GM19238 (cell line): Measurements from ENCODE around the gene TSNAX.

ENCODE experiments used
- DNase-seq: peaks from one replicate; pipeline ENCODE4 v3.0.0; 2011; ENCODE audit warnings: low spot score; ENCODE audit not compliant: insufficient read length

The TSNAX gene

DNA sequence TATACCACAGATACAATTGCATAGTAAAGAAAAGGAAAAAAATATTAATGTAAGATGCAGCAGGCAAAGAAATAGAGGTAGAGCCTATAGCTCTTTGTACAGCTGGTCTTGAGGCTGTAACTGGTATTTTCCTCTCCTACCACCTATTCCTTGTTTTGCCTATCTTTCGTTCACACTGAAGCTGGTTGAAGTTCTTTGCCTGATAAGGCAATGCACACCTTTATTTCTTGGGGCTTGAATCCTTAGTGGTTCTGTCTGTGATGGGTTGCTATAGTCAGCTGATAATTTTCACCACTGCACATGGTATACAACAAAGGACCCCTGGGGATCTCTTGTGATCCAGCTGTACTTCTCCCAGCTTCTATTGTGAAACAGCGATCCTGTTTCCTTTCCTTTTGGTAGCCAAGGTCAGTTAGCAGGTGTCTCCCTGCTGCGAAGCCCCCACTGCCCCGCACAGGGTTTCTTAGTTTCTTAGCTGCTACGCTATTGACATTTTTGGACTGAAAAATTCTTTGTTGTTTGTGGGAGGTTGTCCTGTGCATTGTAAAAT, 9.9 kb upstream of the TSNAX start:
- no peak for DNase-seq

DNA sequence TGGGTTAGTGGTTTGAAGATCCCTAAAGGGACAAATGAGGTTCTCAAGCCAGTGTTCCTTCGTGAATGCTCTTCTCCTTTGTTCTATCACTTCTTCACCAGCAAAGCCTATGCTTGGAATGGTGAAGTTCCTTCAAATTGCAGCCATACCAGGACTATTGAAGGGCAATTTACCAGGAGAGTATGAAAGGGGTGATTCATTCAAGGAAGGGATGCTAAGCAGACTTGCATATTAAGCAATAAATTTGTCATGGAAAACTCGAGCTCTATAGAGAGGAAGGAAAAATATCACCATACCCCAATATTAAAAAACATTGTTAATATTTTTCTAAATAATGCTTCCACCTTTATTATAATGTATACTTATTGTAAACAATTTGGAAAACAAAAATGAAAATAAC, 9.3 kb upstream of the TSNAX start:
- no peak for DNase-seq

DNA sequence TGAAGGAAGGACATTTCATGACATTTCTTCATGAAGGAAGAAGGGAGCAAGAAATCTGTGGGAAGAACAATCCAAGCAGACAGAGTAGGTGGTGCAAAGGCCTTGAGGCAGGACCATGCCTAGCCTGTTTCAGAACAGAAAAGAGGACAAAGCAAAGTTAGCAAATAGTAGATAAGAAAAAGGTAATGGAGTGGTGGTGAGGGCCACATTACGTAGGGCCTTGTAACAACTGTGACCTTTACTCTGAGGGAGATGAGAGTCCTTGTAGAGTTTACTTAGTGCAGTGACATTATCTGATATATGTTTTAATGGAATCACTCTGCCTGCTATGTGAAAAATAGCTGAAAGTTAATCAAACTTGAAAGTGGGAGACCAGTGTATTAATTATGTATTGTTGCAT, 6.4 kb upstream of the TSNAX start:
- DNase-seq = no peak

DNA sequence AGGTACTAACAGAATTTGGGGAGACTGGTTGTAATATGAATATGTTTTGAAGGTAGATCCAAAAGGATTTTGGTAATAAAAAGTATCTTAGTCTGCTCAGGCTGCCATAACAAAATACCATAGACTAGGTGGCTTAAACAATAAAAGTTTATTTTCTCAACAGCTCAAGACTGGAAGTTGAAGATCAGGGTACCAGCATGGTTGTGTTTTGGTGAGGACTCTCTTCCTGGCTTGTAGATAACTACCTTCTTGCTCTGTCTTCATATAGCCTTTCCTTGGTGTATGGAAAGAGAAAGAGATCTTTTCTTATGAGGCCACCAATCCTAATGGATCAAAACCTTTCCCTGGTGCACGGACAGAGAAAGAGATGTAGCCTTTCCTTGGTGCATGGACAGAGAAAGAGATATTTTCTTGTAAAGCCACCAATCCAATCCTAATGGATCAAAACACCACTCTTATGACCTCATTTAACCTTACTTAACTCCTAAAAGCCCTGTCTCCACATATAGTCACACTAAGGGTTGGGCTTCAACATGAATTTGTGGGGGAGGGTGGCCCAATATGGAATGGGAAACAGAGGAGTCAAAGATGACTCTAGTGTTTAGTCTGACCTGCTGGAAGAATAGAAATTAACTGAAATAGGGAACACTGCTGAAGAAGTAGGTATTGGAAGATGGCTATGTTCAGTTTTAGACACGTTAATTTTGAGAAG, 5.4 kb upstream of the TSNAX start:
- DNase-seq = no peak

DNA sequence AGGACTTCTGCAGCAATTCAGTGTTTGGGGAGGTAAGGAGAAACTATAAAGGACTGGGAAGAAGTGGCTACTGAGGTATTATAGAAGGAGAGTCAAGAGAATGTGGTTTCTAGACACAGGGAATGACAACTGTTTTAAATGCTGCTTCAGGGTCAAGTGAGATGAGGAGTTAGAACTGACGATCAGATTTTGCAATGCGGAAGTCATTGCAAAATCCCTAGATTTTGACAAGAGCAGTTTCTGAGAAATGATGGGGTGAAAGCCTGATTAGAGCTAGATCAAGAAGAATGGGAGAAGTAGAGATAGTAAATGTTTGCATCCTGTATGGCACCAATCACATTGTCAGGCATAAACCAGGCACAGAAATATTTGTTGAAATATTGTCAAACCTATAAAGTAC, 4.7 kb upstream of the TSNAX start:
- no peak for DNase-seq

DNA sequence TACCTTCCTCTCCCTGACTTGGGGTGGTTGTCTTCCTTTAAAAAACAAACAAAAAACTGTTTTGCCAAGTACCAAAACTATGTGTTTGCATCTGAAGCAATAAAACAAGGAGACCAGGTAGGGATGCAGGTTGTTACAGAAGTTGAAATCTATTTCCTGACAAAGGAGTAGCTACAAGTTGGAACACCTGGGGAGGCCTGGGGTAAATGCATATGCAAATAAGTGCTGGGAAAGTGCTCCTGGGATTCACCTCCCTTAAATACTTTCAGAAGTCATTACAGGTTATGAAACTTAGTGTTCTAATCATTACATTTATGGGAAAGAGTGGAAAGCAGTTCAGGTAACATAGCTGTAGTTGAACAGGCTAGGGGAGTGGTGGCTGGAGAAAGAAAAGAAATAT, 1.9 kb upstream of the TSNAX start:
- DNase-seq = no peak

DNA sequence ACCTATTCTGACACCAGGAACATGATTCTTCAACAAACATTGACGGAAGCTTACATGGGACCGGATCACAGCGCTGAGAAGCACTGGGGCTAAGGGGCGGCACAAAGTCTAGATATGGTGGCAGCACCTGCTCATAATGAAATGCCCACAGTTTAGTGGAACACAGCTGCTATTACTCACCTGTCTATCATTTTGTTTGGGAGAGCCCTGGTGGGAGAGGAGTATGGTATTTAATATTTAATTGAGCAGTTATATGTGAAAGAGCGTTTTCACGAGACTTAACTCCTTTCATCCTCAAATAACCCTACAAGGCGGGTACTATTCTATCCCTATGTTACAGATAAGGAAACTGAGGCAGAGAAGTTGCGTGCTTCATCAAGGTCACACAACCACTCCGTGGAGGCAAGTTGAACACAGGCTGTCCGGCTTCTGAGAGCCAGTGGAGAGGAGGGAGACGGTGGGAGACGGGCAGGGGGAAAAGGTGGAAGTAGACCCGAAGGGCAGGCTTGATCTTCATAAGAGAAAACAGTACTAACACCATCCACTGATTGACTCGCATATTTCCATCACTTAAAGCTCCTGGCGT, 790 bp upstream of the TSNAX start:
- no peak for DNase-seq

DNA sequence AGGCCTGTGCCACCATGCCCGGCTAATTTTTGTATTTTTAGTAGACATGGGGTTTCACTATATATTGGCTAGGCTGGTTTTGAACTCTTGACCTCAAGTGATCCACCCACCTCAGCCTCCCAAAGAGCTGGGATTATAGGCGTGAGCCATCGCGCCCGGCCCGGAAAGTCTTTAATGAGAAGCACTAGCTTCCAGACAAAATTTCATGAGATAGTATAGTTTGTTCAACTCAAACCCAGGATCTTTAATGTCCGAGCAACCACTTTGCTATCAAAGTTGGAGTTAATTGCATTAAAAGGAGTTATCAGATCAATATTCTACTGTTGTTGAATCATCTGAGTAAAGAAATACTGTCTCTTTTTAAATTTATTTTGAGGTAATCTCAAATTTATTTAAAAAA, 4.8 kb downstream of the TSNAX start:
- no peak for DNase-seq

DNA sequence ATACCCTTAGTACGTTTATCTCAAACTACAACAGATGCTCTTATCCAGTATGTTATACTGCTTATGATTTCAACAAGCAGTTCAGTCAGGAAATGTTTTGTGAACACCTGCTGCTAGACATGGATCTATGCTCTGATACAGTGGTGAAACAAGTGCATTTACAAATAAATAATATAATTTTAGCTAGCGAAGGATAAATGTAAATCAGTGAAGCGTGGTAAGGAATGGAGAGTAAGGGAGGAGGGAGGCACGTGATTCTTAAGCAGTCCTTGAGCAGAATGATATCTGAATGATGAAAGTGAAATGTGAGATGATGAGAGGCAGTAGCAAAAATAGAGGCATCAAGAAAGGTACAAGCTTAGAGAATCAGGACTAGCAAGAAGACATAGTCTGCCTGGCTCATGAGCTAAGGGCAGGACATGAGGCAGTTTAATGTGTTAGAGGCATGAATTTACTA, 6.3 kb downstream of the TSNAX start:
- DNase-seq = no peak

DNA sequence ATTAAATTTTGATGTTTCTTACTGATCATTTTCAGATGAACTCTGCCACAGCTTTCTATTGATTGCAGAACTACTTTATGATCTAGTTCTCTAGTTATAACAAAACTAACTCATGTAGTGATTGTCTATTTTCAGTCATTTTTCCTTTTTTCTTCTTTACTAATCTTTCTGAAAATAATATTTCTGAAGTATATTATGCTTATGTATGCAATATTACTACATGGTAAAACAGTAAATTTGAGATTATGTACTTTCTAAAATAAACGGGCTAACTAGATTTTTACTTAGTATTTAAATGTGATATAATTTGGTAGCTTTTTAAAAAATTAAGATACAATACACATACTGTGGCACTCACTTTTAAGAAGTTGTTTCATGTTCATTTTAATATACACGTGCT, 7.6 kb downstream of the TSNAX start:
- no peak for DNase-seq

DNA sequence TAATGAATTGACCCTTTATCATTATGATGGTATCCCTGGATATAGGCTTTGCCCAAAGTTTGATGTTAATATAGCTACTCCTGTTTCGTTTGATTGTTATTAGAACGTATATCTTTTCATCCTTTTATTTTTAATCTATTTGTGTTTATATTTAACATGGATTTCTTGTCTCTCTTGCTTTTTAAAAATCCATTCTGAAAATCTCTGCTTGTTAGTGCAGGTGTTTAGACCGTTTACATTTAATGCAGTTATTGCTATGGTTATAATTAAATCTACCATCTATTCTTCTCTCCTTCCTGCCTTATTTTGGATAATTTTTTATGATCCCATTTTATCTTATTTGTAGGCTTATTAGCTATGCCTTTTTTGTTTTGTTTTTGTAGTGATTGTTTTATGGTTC, 12.4 kb downstream of the TSNAX start:
- DNase-seq = no peak

DNA sequence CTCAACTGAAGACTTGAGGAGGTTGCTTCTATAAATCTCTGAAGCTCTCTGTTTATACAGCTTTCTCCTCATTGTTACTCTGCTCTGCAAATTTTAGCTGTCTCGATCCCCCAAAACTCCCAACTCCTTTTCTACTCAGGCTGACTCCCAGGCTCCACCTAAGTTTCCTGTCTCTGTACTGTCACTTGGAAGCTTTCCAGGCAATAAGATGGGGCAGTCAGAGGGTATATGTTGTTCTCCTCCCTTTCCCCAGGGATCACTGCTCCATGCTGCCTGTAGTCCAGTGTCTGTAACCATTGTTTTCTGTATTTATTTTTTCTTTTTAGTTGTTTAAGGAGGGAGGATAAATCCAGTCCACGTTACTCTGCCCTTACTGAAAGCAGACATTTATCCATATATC, 13.4 kb downstream of the TSNAX start:
- DNase-seq = no peak

DNA sequence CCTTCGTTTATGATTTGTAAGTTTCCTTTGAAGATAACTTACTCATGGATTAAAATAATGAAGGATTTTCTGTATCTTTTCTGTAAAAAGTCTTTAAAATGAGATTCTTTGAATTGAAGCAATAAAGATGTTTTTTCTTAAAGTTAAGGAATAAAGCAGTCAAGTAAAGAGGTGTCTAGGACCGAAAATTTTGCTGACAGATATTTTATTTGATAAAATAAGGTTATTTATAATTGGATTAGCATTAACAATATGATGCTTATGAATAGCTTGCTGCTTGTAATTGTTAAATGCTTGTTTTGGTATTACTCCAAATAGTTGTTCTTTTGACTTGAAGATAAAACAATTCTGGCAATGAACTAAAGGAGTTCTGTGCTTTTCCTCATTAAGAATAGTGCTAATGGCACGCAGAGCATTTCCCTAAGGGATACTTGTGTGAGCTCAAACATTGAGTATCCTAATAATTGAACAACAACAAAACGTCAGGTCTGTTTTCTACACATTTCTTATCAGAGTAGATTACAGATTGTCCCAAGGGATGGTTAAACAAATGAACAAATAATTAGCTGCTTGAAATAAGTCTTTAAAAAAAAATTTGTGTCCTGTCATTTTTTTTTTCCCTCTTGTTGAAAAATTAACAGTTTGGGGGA, 16.6 kb downstream of the TSNAX start:
- no peak for DNase-seq

DNA sequence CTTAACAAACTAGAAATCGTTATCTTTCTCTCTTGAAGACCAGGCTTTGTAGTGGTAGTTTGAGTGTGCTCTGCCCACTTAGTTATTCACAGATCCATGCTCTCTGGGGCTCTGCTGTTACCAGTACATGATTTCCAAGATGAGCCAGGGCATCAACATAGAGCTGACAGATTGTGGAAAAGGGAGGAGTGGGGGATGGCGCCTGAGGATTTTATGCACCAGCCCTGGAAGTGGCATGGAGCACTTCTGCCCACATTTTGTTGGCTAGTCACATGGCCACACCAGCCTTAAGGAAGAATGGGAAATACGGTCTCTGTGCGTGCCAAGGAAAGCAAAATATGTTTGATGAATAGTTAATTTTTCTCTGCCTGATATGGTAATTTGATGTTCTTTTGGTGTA, 18.2 kb downstream of the TSNAX start:
- no peak for DNase-seq

DNA sequence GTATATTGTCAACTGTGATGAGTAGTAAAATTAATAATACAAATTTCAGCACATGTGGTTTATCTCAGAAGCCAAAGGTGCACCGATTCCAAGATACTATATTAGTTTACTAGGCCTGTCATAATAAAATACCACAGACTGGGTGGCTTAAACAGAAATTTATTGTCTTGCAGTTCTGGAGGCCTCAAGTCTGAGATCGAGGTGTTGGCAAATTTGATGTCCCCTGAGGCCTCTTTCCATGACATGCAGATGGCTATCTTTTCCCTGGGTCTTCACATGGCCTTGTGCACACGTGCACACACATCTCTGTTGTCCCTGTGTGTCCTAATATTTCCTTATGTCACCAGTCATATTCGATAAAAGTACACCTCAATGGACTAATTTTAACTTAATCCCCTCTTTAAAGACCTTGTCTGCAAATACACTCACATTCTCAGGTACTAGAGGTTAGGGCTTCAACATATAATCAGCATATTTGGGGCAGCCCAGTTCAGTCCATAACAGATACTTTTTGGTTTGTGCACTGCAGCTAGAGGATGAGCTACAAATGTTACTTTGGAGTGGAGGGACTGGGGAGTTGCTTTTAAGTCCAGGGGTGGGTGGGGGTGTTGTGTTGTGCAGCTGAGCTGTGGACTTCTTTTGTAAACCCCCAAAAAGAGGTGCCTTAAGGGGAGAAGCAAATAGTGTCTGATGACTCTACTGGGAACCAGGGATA, 21.4 kb downstream of the TSNAX start:
- DNase-seq = no peak

DNA sequence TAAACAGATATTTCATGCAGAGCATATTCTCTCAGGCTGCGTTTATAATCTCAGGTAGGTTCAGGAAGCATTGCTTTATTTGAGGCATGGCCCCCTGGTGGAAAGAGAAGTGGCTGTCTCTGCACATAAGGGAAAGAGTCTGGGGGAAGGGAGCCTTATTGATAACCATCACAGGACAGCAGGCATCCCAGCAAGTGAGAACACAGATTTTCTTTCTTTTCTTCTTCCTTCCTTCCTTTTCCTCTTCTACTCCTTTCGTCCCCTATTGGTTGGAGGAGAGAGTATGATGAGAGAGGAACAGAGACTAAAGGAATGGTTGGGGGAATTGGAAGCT, 21.9 kb downstream of the TSNAX start:
- DNase-seq = peak; percentile 10

DNA sequence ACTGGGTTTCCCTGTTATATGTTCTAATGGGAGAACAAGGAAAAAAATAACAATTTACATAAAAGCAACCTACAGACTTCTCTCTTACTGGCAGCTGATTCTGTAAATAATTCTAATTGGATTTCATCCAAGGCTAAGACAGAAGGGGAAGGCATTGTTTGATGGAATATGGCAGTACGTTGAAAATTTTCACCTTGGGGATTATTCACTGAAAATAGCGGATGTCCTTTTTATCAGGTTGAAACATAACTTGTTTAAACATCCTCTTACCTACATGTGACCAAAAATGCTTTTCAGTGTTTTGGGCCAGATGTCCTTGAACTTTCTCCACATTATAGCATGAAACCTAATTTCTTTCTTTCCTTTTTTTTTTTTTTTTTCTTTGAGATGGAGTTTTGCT, 24.9 kb downstream of the TSNAX start:
- no peak for DNase-seq

DNA sequence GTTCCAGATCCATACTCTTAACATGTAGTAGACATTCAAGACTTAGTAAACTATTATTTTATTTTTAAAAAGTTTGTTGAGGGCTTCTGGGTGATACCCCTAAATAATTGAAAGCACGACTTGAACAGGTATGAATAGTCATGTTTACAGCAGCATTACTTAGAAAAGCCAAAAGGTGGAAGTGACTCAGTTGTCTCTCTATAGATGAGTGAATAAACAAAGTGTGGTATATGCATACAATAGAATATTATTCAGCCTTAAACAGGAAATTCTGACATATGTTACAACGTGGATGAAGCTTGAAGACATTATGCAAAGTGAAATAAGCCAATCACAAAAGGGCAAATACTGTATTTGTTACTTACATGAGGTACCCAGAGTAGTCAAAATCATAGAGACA, 26.5 kb downstream of the TSNAX start:
- DNase-seq = no peak

DNA sequence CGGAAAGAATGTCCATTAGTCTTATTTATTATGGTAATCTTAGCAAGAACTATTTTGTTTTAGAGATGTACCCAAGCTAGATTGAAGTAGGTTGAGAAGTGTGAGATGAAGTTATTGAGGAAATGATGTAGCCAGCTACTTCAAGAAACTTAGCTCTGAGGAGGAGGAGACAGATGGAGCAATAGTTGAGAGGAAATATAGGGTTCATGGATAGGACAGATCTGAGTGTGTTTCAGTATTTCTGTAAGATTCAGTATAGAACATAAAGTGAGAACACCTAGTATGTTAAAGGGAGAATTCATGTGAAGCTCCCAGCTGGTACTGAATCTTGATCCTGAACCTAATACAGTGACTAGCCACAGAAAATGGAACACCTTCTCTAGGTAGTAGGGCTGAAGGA, 28.9 kb downstream of the TSNAX start:
- no peak for DNase-seq

DNA sequence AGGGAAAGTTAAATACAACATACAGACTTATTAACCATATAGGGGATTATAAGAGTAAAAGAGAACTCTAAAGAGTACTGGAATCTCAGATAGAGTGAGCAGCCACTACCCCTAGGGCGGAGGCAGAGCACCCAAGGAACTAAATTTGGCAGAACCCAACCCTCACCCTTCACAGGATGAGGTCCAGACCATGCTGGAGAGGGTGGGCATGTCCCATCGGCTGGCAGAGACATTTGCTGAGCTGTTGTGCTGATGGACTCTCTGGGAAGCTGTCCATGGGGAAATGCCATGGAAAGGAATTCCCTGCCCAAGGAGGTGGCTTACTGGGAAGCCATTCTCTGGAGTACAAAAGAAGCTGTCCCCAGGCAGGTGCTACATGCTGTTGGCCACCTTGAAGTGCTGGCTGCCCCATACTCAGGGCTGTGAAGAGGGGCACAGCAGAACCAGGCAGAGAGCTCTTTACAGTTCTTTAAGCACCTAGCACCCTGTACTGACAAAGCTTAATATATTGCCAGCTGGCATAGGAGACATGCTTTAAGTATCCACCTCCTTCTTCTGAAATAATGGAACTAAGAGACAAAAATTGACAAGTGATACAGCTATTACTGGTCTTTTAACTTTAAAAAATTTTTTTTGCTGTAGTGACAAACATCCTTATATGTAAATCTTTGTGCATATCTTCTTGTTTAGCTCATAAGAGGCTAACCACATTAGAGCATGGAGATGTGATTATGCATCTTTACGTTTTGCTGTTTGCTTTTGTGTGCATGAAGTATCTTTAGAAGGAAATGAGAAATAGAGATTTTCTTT, 29.6 kb downstream of the TSNAX start:
- no peak for DNase-seq

DNA sequence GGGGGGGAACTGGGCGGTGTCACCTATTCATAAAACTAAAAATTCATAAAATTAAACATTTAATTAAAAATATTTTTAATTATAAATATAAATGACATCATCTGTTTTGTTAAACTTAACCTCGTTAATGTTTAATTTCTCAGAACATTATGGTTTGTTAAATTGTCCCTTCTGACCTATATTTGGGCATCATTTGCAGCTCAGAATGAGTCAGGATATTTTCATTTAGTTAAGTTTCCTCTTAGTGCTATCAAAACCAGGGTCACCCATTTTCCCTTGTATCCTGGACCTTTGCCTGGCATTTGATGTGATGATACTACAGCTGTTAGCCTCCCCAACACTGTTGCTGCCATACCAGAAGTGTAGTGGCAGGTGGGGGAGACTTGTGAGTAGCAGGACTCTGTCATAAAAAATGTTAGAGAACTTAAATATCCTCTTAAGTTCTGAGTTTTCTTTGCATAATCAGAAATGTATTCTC, 30.3 kb downstream of the TSNAX start:
- no peak for DNase-seq
